Measurements from ENCODE around the gene PNPLA3.

Gene PNPLA3

DNA sequence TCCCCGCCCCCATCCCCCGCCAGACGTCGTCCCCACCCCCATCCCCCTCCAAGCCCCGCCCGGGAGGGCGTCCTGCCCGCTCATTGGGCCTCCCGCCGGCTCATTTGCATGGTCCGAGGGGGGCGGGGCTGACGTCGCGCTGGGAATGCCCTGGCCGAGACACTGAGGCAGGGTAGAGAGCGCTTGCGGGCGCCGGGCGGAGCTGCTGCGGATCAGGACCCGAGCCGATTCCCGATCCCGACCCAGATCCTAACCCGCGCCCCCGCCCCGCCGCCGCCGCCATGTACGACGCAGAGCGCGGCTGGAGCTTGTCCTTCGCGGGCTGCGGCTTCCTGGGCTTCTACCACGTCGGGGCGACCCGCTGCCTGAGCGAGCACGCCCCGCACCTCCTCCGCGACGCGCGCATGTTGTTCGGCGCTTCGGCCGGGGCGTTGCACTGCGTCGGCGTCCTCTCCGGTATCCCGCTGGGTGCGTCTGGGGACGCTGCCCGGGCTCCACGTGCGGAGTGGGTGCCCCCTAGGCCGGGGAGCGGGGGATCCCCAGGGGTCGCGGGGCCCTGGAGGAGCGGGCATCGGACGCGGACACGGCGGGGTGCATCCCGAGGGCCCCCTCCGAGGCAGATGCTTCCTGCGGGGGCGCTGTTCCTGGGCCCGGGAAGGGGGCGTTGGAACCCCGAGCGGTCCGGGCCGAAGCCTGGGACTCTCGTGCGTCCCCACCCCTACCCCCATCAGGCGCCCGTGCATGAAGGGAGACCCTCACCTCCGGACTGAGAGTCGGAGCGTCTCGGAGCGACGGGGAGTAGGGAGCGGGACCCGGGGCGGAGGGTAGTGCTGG, at the start of gene PNPLA3:
Gene PNPLA3, plus strand, starts transcription at position 175 of the 834 bp plus-strand sequence. Its CDS starts 107 bp downstream, at position 282.
- no peaks in the 10 kb centered on the region for H3K27me3 ChIP-seq (ENCODE audit: control insufficient read depth, insufficient read depth, low read length)
- peak within 1 kb of the TSS; percentile 75 for H3K4me3 ChIP-seq (ENCODE audit: low read depth, low read length)
- peaks cover 16% of the 10 kb centered on the region for H3K4me1 ChIP-seq (ENCODE audit: control insufficient read depth, insufficient read depth, low read length)
- H3K36me3 ChIP-seq (ENCODE audit: control insufficient read depth, insufficient read depth, low read length): peaks cover 12% of the 10 kb centered on the region
- H3K9ac ChIP-seq (ENCODE audit: low read depth, low read length): peak within 1 kb of the TSS; percentile 73
- H3K9me3 ChIP-seq (ENCODE audit: control insufficient read depth, insufficient read depth, low read length): no peaks in the 10 kb centered on the region

- Histone ChIP-seq H3K9me3 (ENCODE audit: control insufficient read depth, insufficient read depth, low read length) (no peaks in the 10 kb centered on the region), H3K4me1 (ENCODE audit: control insufficient read depth, insufficient read depth, low read length) (no peaks in the 10 kb centered on the region), H3K36me3 (ENCODE audit: control insufficient read depth, insufficient read depth, low read length) (peaks cover 8% of the 10 kb centered on the region), H3K4me3 (ENCODE audit: low read depth, low read length) (no peak overlapping the region), H3K9ac (ENCODE audit: low read depth, low read length) (no peak overlapping the region), H3K27me3 (ENCODE audit: control insufficient read depth, insufficient read depth, low read length) (no peaks in the 10 kb centered on the region)
Measured at GRCh38 chr22:43876866-43877509, 46.6 kb upstream of the PNPLA3 start.

GRCh38 chr22:43878079-43878795, 45.4 kb upstream of the PNPLA3 start:
- H3K9ac ChIP-seq (ENCODE audit: low read depth, low read length): no peak overlapping the region
- no peaks in the 10 kb centered on the region for H3K9me3 ChIP-seq (ENCODE audit: control insufficient read depth, insufficient read depth, low read length)
- no peaks in the 10 kb centered on the region for H3K27me3 ChIP-seq (ENCODE audit: control insufficient read depth, insufficient read depth, low read length)
- no peaks in the 10 kb centered on the region for H3K4me1 ChIP-seq (ENCODE audit: control insufficient read depth, insufficient read depth, low read length)
- peaks cover 8% of the 10 kb centered on the region for H3K36me3 ChIP-seq (ENCODE audit: control insufficient read depth, insufficient read depth, low read length)
- H3K4me3 ChIP-seq (ENCODE audit: low read depth, low read length): no peak overlapping the region

DNA sequence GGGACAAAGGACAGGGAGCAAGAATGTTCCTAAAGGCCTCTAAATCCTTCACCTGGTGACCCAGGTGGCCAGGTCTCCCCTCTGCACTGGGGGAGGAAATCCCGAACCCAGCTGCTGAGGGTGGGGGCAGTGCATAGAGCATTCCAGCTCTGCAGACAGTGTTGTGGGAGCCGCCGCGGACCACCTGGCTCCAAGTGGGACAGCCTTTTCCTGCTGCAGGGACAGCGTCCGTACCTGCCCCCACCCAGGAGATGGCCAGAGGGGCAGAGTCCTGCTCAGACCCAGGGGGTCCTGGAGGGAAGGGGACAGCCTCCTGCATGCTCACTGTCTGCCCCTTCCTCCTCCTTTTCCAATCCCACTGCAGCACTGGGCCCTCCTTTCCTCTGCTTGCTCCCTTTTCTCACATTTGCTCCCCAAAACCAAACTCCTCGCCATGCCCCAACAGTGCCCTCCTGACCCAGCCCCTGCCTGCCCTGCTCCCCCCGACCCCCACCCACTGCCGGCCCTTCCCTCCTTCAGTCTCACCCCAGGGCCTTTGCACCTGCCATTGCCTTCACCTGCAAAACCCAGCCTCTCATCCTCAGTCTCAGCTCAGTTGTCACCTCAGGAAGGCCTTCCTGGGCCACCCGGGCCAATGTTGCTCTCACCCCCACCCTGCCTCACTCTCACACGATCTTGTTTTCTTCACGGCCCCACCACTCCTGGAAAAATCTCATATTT, 44.6 kb upstream of the PNPLA3 start:
- Histone ChIP-seq H3K9ac (ENCODE audit: low read depth, low read length) (no peak overlapping the region), H3K36me3 (ENCODE audit: control insufficient read depth, insufficient read depth, low read length) (peaks cover 8% of the 10 kb centered on the region), H3K4me3 (ENCODE audit: low read depth, low read length) (no peak overlapping the region), H3K9me3 (ENCODE audit: control insufficient read depth, insufficient read depth, low read length) (no peaks in the 10 kb centered on the region), H3K4me1 (ENCODE audit: control insufficient read depth, insufficient read depth, low read length) (no peaks in the 10 kb centered on the region), H3K27me3 (ENCODE audit: control insufficient read depth, insufficient read depth, low read length) (no peaks in the 10 kb centered on the region)

DNA sequence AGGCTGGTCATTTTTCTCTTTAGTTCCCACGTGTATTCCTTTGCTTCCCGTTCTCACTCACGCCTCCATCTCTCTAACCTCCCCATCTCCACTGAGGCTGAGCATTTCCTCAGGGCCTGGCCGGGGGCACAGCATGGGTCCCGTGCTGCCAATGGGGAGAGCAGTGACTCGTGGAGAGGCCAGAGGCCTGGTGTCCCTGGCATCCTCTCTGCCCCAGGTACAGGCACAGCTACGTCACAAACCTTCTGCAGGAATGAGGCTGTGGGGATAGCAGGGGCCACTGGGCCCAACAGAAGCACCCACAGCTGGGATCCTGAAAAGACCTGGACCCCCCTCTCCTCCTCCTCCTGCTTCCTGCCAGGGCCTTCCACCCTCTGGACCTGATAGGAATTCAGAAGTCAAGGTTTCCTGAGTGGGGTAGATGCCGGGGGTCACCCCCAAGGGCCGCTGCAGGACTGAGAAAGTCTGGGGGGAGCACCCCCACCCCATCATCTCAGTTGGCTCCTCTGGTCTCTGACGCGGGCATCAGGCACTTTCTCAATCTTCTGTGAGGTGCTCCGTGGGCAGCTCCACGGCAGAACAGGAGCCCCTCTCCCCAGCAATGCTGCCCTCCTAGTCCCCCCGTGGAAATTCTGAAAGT, 43.6 kb upstream of the PNPLA3 start:
- H3K36me3 ChIP-seq (ENCODE audit: control insufficient read depth, insufficient read depth, low read length): peaks cover 8% of the 10 kb centered on the region
- H3K27me3 ChIP-seq (ENCODE audit: control insufficient read depth, insufficient read depth, low read length): no peaks in the 10 kb centered on the region

GRCh38 chr22:43880541-43880991, 43.0 kb upstream of the PNPLA3 start:
- H3K4me1 ChIP-seq (ENCODE audit: control insufficient read depth, insufficient read depth, low read length): no peaks in the 10 kb centered on the region
- peaks cover 8% of the 10 kb centered on the region for H3K36me3 ChIP-seq (ENCODE audit: control insufficient read depth, insufficient read depth, low read length)
- no peaks in the 10 kb centered on the region for H3K9me3 ChIP-seq (ENCODE audit: control insufficient read depth, insufficient read depth, low read length)
- H3K9ac ChIP-seq (ENCODE audit: low read depth, low read length): no peak overlapping the region
- no peak overlapping the region for H3K4me3 ChIP-seq (ENCODE audit: low read depth, low read length)
- H3K27me3 ChIP-seq (ENCODE audit: control insufficient read depth, insufficient read depth, low read length): no peaks in the 10 kb centered on the region

More for the DNA sequence above, 43.6 kb upstream of the PNPLA3 start:
- H3K9ac ChIP-seq (ENCODE audit: low read depth, low read length): no peak overlapping the region
- H3K9me3 ChIP-seq (ENCODE audit: control insufficient read depth, insufficient read depth, low read length): no peaks in the 10 kb centered on the region
- no peaks in the 10 kb centered on the region for H3K4me1 ChIP-seq (ENCODE audit: control insufficient read depth, insufficient read depth, low read length)
- no peak overlapping the region for H3K4me3 ChIP-seq (ENCODE audit: low read depth, low read length)

- no peaks in the 10 kb centered on the region for H3K9me3 ChIP-seq (ENCODE audit: control insufficient read depth, insufficient read depth, low read length)
- no peak overlapping the region for H3K4me3 ChIP-seq (ENCODE audit: low read depth, low read length)
- no peaks in the 10 kb centered on the region for H3K27me3 ChIP-seq (ENCODE audit: control insufficient read depth, insufficient read depth, low read length)
- peaks cover 8% of the 10 kb centered on the region for H3K36me3 ChIP-seq (ENCODE audit: control insufficient read depth, insufficient read depth, low read length)
- H3K4me1 ChIP-seq (ENCODE audit: control insufficient read depth, insufficient read depth, low read length): no peaks in the 10 kb centered on the region
- H3K9ac ChIP-seq (ENCODE audit: low read depth, low read length): no peak overlapping the region
Measured at GRCh38 chr22:43881091-43882061, 42.2 kb upstream of the PNPLA3 start.

DNA sequence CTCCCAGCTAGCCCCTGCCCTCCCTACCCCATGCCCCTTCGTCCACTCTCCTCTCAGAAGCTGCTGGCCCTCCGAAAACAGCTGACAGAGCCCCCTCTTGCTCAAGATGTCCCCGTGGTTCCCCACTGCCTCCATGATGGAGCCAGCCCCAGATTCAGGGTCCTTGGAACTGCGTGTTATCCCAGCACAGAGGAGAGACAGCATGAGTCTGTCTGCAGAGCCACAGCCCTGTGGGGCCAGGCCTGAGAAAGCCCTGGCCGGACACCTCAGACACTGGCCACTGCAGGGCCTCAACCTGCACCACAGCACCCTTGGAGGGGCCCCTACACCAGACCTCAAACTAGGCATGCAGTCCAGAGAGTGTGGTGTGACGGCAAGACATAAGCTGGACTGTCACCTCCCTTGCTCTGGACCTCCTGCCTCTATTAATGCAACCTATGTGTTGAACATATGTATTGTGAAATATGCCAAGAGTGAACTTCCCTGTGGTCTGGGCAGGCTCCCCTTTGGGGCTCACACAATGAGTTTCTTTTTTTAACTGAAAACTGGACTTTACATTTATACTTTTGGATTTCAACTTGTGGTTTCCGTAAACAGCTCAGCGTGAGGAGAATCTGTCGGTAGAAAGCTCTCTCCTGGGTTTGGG, 41.4 kb upstream of the PNPLA3 start:
- no peaks in the 10 kb centered on the region for H3K9me3 ChIP-seq (ENCODE audit: control insufficient read depth, insufficient read depth, low read length)
- H3K27me3 ChIP-seq (ENCODE audit: control insufficient read depth, insufficient read depth, low read length): no peaks in the 10 kb centered on the region
- H3K4me3 ChIP-seq (ENCODE audit: low read depth, low read length): no peak overlapping the region
- no peaks in the 10 kb centered on the region for H3K4me1 ChIP-seq (ENCODE audit: control insufficient read depth, insufficient read depth, low read length)
- no peak overlapping the region for H3K9ac ChIP-seq (ENCODE audit: low read depth, low read length)
- H3K36me3 ChIP-seq (ENCODE audit: control insufficient read depth, insufficient read depth, low read length): peaks cover 8% of the 10 kb centered on the region

- no peak overlapping the region for H3K4me3 ChIP-seq (ENCODE audit: low read depth, low read length)
- H3K9me3 ChIP-seq (ENCODE audit: control insufficient read depth, insufficient read depth, low read length): no peaks in the 10 kb centered on the region
- H3K4me1 ChIP-seq (ENCODE audit: control insufficient read depth, insufficient read depth, low read length): no peaks in the 10 kb centered on the region
- no peak overlapping the region for H3K9ac ChIP-seq (ENCODE audit: low read depth, low read length)
- H3K27me3 ChIP-seq (ENCODE audit: control insufficient read depth, insufficient read depth, low read length): no peaks in the 10 kb centered on the region
- peaks cover 8% of the 10 kb centered on the region for H3K36me3 ChIP-seq (ENCODE audit: control insufficient read depth, insufficient read depth, low read length)
Measured at GRCh38 chr22:43883012-43883661, 40.5 kb upstream of the PNPLA3 start.

All from iPS-15b (cell line).